Measurements from ENCODE around the gene TMEM200B.
"Not testable (repeated sequence)": the region's sequence is repeated elsewhere in the genome, so short reads cannot be mapped to it uniquely, and the experiment has no call there.

Gene TMEM200B

DNA sequence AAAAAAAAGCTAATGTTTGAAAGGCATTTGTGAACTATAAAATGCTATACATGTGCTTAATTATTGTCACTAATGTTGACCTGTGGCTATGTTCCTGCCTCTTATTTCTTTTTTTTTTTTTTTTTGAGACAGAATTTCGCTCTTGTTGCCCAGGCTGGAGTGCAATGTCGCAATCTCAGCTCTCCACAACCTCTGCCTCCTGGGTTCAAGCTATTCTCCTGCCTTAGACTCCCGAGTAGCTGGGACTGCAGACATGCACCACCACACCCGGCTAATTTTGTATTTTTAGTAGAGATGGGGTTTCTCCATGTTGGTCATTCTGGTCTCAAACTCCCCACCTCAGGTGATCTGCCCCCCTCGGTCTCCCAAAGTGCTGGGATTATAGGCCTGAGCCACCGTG lies 15.7 kb downstream of the TMEM200B start:
- DNase-seq (ENCODE audit: low read depth), result not testable (repeated sequence)

DNA sequence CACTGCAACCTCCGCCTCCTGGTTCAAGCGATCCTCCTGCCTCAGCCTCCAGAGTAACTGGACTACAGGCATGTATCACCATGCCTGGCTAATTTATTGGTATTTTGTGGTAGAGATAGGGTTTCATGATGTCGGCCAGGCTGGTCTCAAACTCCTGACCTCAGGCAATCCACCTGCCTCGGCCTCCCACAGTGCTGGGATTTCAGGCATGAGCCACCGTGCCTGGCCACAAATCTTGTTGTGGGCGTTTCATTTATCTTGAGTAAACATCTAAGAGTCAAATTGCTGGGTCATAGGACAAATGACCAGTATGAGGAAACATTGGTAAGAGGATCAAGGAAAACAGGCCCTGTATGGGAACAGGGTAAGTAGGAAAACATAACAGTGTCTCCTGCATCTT lies 17.9 kb downstream of the TMEM200B start:
- DNase-seq (ENCODE audit: low read depth), result no peak

DNA sequence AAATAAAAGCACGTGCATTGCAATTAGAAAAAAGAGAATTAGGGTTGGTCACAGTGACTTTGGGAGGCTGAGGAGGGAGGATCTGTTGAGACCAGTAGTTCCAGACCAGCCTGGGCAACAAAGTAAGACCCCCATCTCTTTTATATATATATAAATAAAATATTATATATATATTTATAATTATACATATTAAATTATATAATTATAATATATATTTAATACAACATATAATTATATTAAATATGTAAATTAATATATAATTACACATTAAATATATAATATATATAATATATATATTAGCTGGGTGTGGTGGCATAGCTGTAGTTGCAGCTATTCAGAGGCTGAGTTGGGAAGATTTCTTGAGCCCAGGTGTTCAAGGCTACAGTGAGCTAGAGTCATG lies 23.2 kb downstream of the TMEM200B start:
- no peak for DNase-seq (ENCODE audit: low read depth)

GRCh38 chr1:29099286-29099685 lies 24.4 kb downstream of the TMEM200B start:
- DNase-seq (ENCODE audit: low read depth), result no peak

- no peak for DNase-seq (ENCODE audit: low read depth)
Observed at GRCh38 chr1:29096231-29096886, 27.3 kb downstream of the TMEM200B start.

GRCh38 chr1:29094954-29095353 lies 28.7 kb downstream of the TMEM200B start:
- no peak for DNase-seq (ENCODE audit: low read depth)

DNA sequence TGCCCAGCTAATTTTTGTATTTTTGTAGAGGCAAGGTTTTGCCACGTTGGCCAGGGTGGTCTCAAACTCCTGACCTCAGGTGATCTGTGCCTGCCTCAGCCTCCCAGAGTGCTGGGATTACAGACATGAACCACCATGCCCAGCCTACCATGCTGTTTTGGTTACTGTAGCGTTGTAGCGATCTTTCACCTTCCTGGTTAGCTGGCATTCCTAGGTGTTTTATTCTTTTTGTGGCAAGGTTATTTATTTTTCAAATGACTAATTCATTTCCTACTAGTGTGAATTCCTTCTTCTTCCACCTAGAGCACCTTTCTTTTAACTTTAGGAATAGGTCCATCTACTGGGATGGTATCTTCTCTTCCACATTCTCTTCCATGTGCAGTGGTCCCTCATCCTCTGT lies 29.3 kb downstream of the TMEM200B start:
- no peak for DNase-seq (ENCODE audit: low read depth)

DNA sequence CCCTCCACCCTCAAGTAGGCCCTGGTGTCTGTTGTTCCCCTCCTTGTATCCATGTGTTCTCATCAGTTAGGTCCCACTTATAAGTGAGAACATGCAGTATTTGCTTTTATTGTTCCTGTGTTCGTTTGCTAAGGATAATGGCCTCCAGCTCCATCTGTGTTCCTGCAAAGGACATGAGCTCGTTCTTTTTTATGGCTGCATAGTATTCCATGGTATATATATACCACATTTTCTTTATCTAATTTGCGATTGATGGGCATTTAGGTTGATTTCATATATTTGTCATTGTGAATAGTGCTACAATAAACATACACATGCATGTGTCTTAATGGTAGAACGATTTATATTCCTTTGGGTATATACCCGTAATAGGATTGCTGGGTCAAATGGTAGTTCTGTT lies 31.0 kb downstream of the TMEM200B start:
- DNase-seq (ENCODE audit: low read depth), result not testable (repeated sequence)

GRCh38 chr1:29090937-29091618 lies 32.6 kb downstream of the TMEM200B start:
- no peak for DNase-seq (ENCODE audit: low read depth)

- DNase-seq (ENCODE audit: low read depth), result no peak
Observed at GRCh38 chr1:29084196-29084521, 39.5 kb downstream of the TMEM200B start.

DNA sequence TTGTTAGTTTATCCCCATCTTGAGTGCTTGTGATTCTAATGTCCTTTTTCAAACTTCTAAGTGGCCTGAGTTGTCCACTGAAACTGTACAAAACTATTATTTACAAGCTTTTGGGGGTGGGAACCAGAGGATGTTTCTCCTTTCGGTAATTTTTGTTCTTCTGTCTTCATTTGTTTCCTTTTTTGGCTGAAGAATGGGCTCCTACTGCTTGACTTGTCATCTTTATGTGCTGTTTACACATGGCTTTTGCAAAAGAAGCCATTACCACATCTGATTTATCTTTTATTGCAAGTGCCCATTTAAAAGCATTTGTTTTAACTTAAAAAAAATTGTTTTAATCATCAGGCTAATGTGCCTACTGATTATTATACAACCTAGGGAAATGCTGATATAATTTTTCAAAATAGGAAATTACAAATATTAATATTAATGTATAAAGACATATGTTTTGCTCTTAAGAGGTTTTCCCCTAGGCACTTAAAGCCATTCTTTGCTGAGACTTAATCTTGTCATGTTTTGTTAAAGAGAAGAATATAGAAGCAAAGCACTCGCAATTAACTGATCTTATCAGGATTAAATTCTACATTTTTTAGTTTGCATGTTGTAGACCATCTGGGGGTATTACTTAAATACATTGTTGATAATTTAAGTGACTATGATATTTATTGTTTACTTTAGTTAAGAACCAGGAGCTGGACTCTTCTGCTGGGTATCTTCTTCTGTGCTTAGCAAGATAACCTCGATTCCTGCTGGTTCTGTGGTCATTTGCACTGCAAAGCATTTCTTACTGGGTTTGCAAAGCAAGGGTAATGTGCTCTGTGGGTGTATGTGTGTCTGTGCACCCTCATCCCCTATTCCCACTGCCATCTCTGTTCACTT lies 40.1 kb downstream of the TMEM200B start:
- DNase-seq (ENCODE audit: low read depth), result no peak

GRCh38 chr1:29082519-29082918 lies 41.2 kb downstream of the TMEM200B start:
- DNase-seq (ENCODE audit: low read depth), result no peak

GRCh38 chr1:29081201-29081600 lies 42.5 kb downstream of the TMEM200B start:
- no peak for DNase-seq (ENCODE audit: low read depth)

- not testable (repeated sequence) for DNase-seq (ENCODE audit: low read depth)
Observed at GRCh38 chr1:29079916-29080629, 43.6 kb downstream of the TMEM200B start.

- no peak for DNase-seq (ENCODE audit: low read depth)
Observed at GRCh38 chr1:29077155-29077554, 46.5 kb downstream of the TMEM200B start.

Data from stimulated activated CD4-positive, alpha-beta T cell treated with anti-CD3 and anti-CD28 coated beads, Interleukin-2, amount 100 ng/mL, for 4 hours (primary cell).